Measurements from ENCODE around the gene CACNA2D2.

Gene CACNA2D2

GRCh38 chr3:50454481-50455070 lies 48.9 kb downstream of the CACNA2D2 start:
- no peak for DNase-seq

- no peak for DNase-seq
These were observed 49.5 kb downstream of the CACNA2D2 start for GRCh38 chr3:50453907-50454306.

GRCh38 chr3:50450209-50450921 lies 53.1 kb downstream of the CACNA2D2 start:
- DNase-seq, result peak; percentile 37 to 40

- DNase-seq, result no peak
These were observed 54.5 kb downstream of the CACNA2D2 start for GRCh38 chr3:50448752-50449539.

- DNase-seq, result no peak
These were observed 56.1 kb downstream of the CACNA2D2 start for GRCh38 chr3:50447290-50447840.

GRCh38 chr3:50445919-50446318 lies 57.5 kb downstream of the CACNA2D2 start:
- no peak for DNase-seq

GRCh38 chr3:50444782-50445181 lies 58.7 kb downstream of the CACNA2D2 start:
- DNase-seq, result no peak

GRCh38 chr3:50444213-50444612 lies 59.2 kb downstream of the CACNA2D2 start:
- DNase-seq, result no peak

GRCh38 chr3:50442945-50443579 lies 60.4 kb downstream of the CACNA2D2 start:
- no peak for DNase-seq

- DNase-seq, result no peak
These were observed 61.8 kb downstream of the CACNA2D2 start for GRCh38 chr3:50441424-50442217.

- peak; percentile 59 to 67 for DNase-seq
These were observed 67.2 kb downstream of the CACNA2D2 start for GRCh38 chr3:50436114-50436674.

GRCh38 chr3:50435371-50436113 lies 67.9 kb downstream of the CACNA2D2 start:
- no peak for DNase-seq

- DNase-seq, result no peak
These were observed 69.5 kb downstream of the CACNA2D2 start for GRCh38 chr3:50433954-50434353.

GRCh38 chr3:50430950-50431435 lies 72.4 kb downstream of the CACNA2D2 start:
- DNase-seq, result no peak

- no peak for DNase-seq
These were observed 73.2 kb downstream of the CACNA2D2 start for GRCh38 chr3:50430191-50430590.

- no peak for DNase-seq
These were observed 75.3 kb downstream of the CACNA2D2 start for GRCh38 chr3:50428007-50428633.

- DNase-seq, result no peak
These were observed 76.2 kb downstream of the CACNA2D2 start for GRCh38 chr3:50427217-50427616.

- DNase-seq, result no peak
These were observed 77.5 kb downstream of the CACNA2D2 start for GRCh38 chr3:50425911-50426310.

- no peak for DNase-seq
These were observed 79.9 kb downstream of the CACNA2D2 start for GRCh38 chr3:50423543-50423942.

- DNase-seq, result no peak
These were observed 81.3 kb downstream of the CACNA2D2 start for GRCh38 chr3:50422153-50422552.

Data from activated CD4-positive, alpha-beta T cell treated with anti-CD3 and anti-CD28 coated beads, Interleukin-2, amount 50 U/mL, for 4 hours (primary cell).